ENCODE data around the gene DNAJB12.

- TF ChIP-seq EGR1 (IDR thresholded peaks at IDR 0.05; ENCODE audit: low read depth in 2 of 2) (no peak), CTCF (IDR thresholded peaks at IDR 0.05; ENCODE audit: low read depth, low read length, missing input control) (no peak), MAX (IDR thresholded peaks at IDR 0.05) (no peak), TAF1 (conservative IDR thresholded peaks at IDR 0.05) (no peak), REST (IDR thresholded peaks at IDR 0.05) (no peak), JUND (IDR thresholded peaks at IDR 0.05) (no peak), NR2F2 (IDR thresholded peaks at IDR 0.05) (no peak), RAD21 (IDR thresholded peaks at IDR 0.05) (no peak), ATF3 (IDR thresholded peaks at IDR 0.05) (no peak), RXRA (IDR thresholded peaks at IDR 0.05) (no peak), GABPA (IDR thresholded peaks at IDR 0.05 in 1 of 2, conservative IDR thresholded peaks at IDR 0.05 in 1 of 2) (no peak)
Observed at GRCh38 chr10:72312865-72313391, 41.8 kb downstream of the DNAJB12 start.

Measured in liver (tissue), 3 donors.